GM18909 (cell line): ENCODE measurements around the gene PTAFR.

Experiments
- ATAC-seq: cut with Tn5 transposase; IDR thresholded peaks from one replicate; pipeline ENCODE4 v1.9.1; 2021; ENCODE audit warnings: mild to moderate bottlenecking; ENCODE audit not compliant: unreplicated experiment, poor library complexity

Gene PTAFR

GRCh38 chr1:28126783-28127490 lies 49.6 kb downstream of the PTAFR start:
- no peak for ATAC-seq

- ATAC-seq: no peak
These were observed 50.3 kb downstream of the PTAFR start for GRCh38 chr1:28126212-28126611.

GRCh38 chr1:28123461-28123961 lies 53.0 kb downstream of the PTAFR start:
- no peak for ATAC-seq

- ATAC-seq: no peak
These were observed 54.3 kb downstream of the PTAFR start for GRCh38 chr1:28122183-28122582.

GRCh38 chr1:28119556-28119955 lies 56.9 kb downstream of the PTAFR start:
- ATAC-seq: no peak

- ATAC-seq: no peak
These were observed 57.7 kb downstream of the PTAFR start for GRCh38 chr1:28118640-28119307.

DNA sequence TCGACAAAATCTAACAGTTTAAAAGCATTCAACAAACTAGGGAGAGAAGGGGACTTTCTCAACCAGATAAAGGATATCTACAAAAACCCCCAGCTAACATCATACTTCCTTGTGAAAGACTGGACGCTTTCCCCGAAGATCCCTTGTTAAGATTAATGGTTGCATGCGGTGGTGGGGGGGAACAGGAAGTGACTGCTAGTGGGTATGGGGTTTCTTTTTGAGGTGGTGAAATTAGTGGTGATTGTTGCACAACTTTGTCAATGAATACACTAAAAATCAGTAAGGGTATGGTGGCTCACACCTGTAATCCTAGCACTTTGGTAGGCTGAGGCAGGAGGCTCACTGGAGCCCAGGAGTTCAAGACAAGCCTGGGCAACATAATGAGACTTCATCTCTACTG lies 61.2 kb downstream of the PTAFR start:
- no peak for ATAC-seq

GRCh38 chr1:28114844-28115243 lies 61.6 kb downstream of the PTAFR start:
- no peak for ATAC-seq

DNA sequence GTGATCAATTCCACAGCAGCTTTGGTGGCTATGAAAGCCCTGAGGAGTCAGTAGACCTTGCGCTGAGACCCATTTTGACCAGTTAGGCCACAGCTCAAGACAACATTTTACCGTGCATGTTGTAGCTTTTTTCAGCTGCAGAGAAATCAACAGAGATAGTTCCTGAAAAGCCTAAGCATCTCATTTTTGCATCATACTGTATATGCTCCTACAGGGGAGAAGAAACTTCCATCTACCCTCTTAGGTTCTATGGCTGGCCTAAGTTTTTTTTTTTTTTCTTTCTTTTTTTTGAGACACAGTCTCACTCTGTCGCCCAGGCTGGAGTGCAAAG lies 63.3 kb downstream of the PTAFR start:
- ATAC-seq: no peak

DNA sequence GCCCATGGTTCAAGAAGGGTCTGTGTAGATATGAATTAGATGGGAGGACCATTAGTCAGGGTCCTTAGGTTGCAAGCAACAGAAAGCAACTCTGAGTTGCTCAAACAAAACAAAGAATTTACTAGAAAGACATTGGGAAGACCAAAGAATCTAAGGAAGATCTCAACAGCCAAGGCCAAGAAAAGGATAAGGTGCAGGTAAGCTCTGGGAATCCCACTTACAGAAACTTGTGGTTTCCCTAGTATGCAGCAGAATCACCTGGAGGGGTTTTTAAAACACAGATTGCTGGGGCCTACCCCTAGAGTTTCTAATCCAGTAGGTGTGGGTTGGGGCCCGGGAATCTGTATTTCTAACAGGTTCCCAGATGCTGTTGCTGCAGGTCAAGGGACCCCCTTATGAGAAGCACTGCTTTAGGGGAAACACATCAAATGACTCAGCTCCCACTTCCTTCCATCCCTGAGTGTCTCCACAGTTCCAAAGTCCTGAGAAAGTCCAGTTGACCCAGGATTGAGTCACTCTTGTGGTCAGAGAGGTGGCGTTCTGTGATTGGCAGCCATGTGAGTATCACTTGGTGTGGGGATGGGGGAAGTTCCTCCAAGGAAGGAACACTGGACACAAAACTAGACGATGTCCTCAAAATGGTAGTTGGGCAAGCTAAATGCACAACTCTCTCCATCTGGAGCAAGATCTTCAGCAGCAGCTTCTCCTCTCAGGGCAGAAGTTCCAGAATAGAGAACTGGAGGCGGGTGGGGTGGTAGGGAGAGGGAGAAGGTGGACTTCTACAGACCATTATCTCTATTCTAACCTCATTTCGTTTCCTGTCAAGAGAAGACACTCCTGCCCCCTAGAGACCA lies 63.9 kb downstream of the PTAFR start:
- no peak for ATAC-seq

GRCh38 chr1:28111157-28111556 lies 65.3 kb downstream of the PTAFR start:
- ATAC-seq: no peak

DNA sequence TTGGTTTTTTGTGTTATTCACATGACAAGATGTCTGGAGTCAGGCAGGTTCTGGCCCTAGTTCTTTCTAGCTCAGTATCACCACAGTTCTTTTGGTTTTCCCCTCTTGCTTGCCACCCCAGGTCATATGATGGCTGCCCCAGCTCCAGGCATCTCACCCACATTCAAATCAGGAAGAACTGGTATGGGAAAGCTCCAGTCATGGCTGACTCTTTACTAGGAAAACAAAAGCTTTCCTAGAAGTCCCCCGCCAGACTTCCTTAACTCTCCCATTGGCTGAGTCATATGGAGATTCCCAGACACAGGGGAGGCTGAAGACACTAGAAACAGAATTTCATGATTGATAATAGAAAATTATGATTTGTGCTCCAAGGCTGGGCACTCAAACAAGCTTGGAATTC lies 65.9 kb downstream of the PTAFR start:
- ATAC-seq: no peak

GRCh38 chr1:28109639-28110038 lies 66.9 kb downstream of the PTAFR start:
- ATAC-seq: no peak

DNA sequence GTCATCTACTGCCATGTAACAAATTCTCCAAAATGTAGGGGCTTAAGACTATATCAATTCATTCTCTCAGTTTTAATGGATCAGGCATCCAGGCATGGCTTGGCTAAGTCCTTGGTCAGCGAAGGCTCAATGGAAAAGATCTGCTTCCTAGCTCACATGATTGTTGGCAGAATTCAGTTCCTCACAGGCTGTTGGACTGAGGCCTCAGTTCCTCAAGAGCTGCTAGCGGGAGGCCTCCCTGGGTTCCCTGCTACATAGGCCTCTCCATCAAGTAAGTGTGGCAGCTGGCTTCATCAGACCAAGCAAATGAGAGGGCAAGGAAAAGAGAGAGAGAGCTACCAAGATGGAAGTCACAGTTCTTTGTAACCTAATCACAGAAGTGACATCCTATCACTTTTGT lies 68.5 kb downstream of the PTAFR start:
- no peak for ATAC-seq

GRCh38 chr1:28104866-28105467 lies 71.5 kb downstream of the PTAFR start:
- no peak for ATAC-seq

GRCh38 chr1:28102189-28102588 lies 74.3 kb downstream of the PTAFR start:
- ATAC-seq: no peak

- no peak for ATAC-seq
These were observed 77.3 kb downstream of the PTAFR start for GRCh38 chr1:28099050-28099769.
